SK-N-SH (cell line): ENCODE measurements around the gene MAGI3.

ENCODE experiments used
- CTCF ChIP-seq: fragments of 200-600 bp; sonication (generic); IDR thresholded peaks from 2 replicates; pipeline ENCODE4 v1.6.1; 2017; ENCODE audit warnings: antibody characterized with exemption, mild to moderate bottlenecking, moderate library complexity
- EZH2phosphoT487 ChIP-seq: fragments of 200-600 bp; sonication (generic); IDR thresholded peaks from 2 replicates; pipeline ENCODE4 v1.6.1; 2017; ENCODE audit warnings: low read depth, mixed run types, mild to moderate bottlenecking, antibody characterized with exemption, moderate library complexity, borderline replicate concordance
- FOXM1 ChIP-seq: IDR thresholded peaks from 2 replicates; pipeline ENCODE4 v1.4.0; 2012; ENCODE audit warnings: low read depth, mild to moderate bottlenecking
- PBX3 ChIP-seq: IDR thresholded peaks from 2 replicates; pipeline ENCODE4; 2012
- POLR2AphosphoS5 ChIP-seq: IDR thresholded peaks from 2 replicates; pipeline ENCODE4 v1.6.1; 2012; ENCODE audit warnings: low read depth, low read length
- RCOR1 ChIP-seq: fragments of 150-350 bp; IDR thresholded peaks from 2 replicates; pipeline ENCODE4 v1.6.1; 2017; ENCODE audit warnings: antibody characterized with exemption, low read length
- SMC3 ChIP-seq: IDR thresholded peaks from 2 replicates; pipeline ENCODE4 v1.6.1; 2012; ENCODE audit warnings: low read depth, low read length, improper control_type of control experiment
- TF ChIP-seq, protein P1 (sequence below): IDR thresholded peaks from 2 replicates; pipeline ENCODE4 v1.4.0; 2012; ENCODE audit warnings: low read depth

DNA sequence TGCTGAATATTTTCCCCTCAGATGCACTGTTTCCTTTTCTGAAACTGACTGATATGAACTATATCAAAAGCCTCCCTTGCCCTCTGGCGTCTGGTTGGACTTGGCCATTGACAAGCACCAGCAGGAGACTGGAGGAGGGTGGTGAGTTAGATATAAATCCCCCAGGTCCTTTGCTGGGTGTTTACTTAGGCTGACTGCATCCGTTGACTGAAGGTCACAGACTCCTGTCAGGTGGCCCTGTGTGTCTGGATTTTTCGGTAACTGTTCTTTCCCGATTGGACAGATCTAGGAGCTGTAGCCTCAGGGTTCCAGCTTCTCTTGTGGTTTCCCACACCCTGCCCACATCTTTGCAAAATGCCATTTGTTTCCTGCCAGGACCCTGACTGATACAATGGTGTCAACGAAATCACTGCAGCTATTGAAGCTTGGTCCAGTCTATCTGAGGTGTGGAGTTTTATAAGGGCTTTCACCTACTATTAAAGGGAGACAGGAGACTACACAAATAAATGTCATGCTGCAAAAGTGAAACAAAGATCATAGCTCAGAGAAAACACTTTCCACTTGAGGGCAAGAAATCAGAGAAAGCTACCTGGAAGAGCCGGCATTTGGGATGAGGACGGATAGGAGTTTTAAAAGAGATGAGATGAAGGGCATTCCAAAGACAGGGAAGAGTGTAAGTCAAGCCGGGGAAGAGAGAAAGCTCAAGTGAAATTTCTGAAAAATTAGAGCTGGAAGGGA, 1.5 kb upstream of the MAGI3 start:
- TF ChIP-seq FOXM1: no peak
- no peak for TF ChIP-seq EZH2phosphoT487
- TF ChIP-seq PBX3: no peak
- TF ChIP-seq, protein P1, sequence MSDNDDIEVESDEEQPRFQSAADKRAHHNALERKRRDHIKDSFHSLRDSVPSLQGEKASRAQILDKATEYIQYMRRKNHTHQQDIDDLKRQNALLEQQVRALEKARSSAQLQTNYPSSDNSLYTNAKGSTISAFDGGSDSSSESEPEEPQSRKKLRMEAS: no peak
- no peak for TF ChIP-seq POLR2AphosphoS5
- TF ChIP-seq SMC3: no peak
- TF ChIP-seq CTCF: peak; percentile 22; the same call in 1 of the 2 replicates
- peak; percentile 30; the same call in 1 of the 2 replicates for TF ChIP-seq RCOR1
